Stimulated activated CD4-positive, alpha-beta T cell treated with anti-CD3 and anti-CD28 coated beads, Interleukin-15, amount 100 ng/mL, for 48 hours (primary cell): ENCODE data around the gene VWF.

Source experiments
- DNase-seq, 2 donors: peaks; one replicate each; pipeline ENCODE4 v3.0.0-alpha.2; 2020; ENCODE audit warnings: low read depth in 2 of 2

Gene VWF

GRCh38 chr12:6058481-6059161 lies 65.8 kb downstream of the VWF start:
- DNase-seq: no peak

- no peak for DNase-seq
Measured at GRCh38 chr12:6057700-6058099, 66.8 kb downstream of the VWF start.

GRCh38 chr12:6056406-6057240 lies 67.8 kb downstream of the VWF start:
- DNase-seq: no peak

GRCh38 chr12:6053541-6053940 lies 70.9 kb downstream of the VWF start:
- no peak for DNase-seq

GRCh38 chr12:6052940-6053329 lies 71.5 kb downstream of the VWF start:
- DNase-seq: no peak

- DNase-seq: no peak
Measured at GRCh38 chr12:6052206-6052939, 72.1 kb downstream of the VWF start.

- no peak for DNase-seq
Measured at GRCh38 chr12:6049992-6050391, 74.5 kb downstream of the VWF start.

- DNase-seq: no peak
Measured at GRCh38 chr12:6049587-6049986, 74.9 kb downstream of the VWF start.

- no peak for DNase-seq
Measured at GRCh38 chr12:6047249-6048237, 76.9 kb downstream of the VWF start.

GRCh38 chr12:6046511-6047180 lies 77.8 kb downstream of the VWF start:
- DNase-seq: no peak

- no peak for DNase-seq
Measured at GRCh38 chr12:6045438-6045837, 79.0 kb downstream of the VWF start.

- DNase-seq: no peak
Measured at GRCh38 chr12:6044082-6044481, 80.4 kb downstream of the VWF start.

GRCh38 chr12:6042446-6042845 lies 82.0 kb downstream of the VWF start:
- DNase-seq: no peak

- no peak for DNase-seq
Measured at GRCh38 chr12:6041891-6042290, 82.6 kb downstream of the VWF start.

- DNase-seq: no peak
Measured at GRCh38 chr12:6040815-6041214, 83.7 kb downstream of the VWF start.

GRCh38 chr12:6039894-6040601 lies 84.4 kb downstream of the VWF start:
- DNase-seq: peak in 1 of 2 donors; percentile 27

- peak; percentile 24 to 37 for DNase-seq
Measured at GRCh38 chr12:6038160-6038559, 86.3 kb downstream of the VWF start.

- no peak for DNase-seq
Measured at GRCh38 chr12:6037459-6037858, 87.0 kb downstream of the VWF start.

GRCh38 chr12:6036509-6036908 lies 88.0 kb downstream of the VWF start:
- DNase-seq: no peak

- no peak for DNase-seq
Measured at GRCh38 chr12:6034596-6034995, 89.9 kb downstream of the VWF start.
